Measurements from ENCODE around the gene TRIM22.

Gene TRIM22

GRCh38 chr11:5749836-5750235, 60.2 kb downstream of the TRIM22 start:
- no peak for DNase-seq

DNA sequence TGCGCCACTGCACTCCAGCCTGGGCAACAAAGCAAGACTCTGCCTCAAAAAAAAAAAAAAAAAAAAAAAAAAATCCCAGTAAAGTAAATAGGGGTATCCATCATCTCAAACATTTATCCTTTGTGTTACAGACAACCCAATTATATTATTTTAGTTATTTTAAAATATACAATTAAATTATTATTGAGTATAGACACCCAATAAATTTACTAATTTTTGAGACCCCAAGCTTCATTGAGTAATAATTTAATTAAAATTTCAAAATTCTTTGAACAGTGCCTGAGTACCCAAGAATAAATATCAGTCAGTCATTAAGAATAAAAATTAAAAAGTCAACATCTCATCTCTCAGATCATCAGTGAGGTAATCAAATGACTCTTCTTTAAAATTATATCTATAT, 64.4 kb downstream of the TRIM22 start, which contains the start of gene OR52N4:
OR52N4 (plus strand) TSS at position 301 of the 400 bp plus-strand sequence. CDS start 498 bp downstream, outside the sequence.
- no peak for DNase-seq

Data from stimulated activated CD4-positive, alpha-beta T cell treated with anti-CD3 and anti-CD28 coated beads, Interleukin-1b, Interleukin-23, amount 100 ng/mL, for 48 hours (primary cell).